ENCODE measurements around the gene TPMT.

The TPMT gene

DNA sequence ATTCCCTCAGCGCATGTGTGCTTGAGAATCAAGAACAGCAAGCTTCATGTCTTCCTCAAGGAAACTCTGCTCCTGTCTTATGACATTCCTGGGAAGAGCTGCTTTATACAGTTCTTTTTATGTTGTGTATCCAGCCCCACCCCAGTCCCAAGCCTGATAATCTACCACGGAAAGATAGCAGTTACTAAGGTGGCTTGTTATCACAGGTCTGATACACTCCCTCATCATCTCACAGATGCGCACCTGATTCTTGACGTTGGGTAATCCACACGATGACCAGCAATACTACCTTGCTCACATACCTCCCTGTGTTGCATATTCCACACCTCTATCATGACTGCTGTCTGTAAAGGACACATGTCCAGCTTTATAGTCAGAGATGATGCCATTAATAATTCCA, 35.6 kb downstream of the TPMT start:
- no CpG with 5 or more reads among the region's 5 CpGs for WGBS (ENCODE audit: insufficient coverage, insufficient read length)
- no peaks in the 10 kb centered on the region for H3K27me3 ChIP-seq (ENCODE audit: control insufficient read depth, insufficient read depth, low read length)
- no peak overlapping the region for H3K4me3 ChIP-seq (ENCODE audit: low read length)
- no peaks in the 10 kb centered on the region for H3K9me3 ChIP-seq (ENCODE audit: control insufficient read depth, insufficient read depth, low read length)
- DNase-seq (ENCODE audit: low read depth, low spot score): no peak
- H3K36me3 ChIP-seq (ENCODE audit: control insufficient read depth, insufficient read depth, low read length): no peaks in the 10 kb centered on the region
- no peak overlapping the region for H3K27ac ChIP-seq (ENCODE audit: low read length)
- H3K4me1 ChIP-seq (ENCODE audit: control insufficient read depth, insufficient read depth, low read length): no peaks in the 10 kb centered on the region

DNA sequence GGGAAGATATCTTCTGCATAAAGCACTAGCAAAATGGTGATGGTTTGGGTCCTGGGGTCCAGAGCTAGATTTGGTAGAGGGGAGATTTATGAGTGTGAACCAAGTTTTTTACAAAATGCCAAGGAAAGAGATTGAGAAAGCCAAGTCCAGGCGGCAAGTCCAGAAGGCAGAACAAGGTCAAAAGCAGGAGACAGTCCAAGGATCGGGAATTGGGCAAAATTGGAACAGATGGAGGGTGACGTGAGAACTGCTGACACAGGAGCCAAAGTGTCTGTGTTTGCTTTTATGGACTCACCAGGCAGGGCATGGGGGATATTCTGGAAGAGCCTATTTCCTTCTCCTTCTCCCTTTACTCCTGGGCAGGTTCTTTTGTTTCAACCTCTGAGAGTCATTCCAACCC, 36.5 kb downstream of the TPMT start:
- H3K4me1 ChIP-seq (ENCODE audit: control insufficient read depth, insufficient read depth, low read length): no peaks in the 10 kb centered on the region
- no peak overlapping the region for H3K27ac ChIP-seq (ENCODE audit: low read length)
- WGBS (ENCODE audit: insufficient coverage, insufficient read length): no CpG with 5 or more reads among the region's 3 CpGs
- no peaks in the 10 kb centered on the region for H3K9me3 ChIP-seq (ENCODE audit: control insufficient read depth, insufficient read depth, low read length)
- no peak for DNase-seq (ENCODE audit: low read depth, low spot score)
- no peaks in the 10 kb centered on the region for H3K36me3 ChIP-seq (ENCODE audit: control insufficient read depth, insufficient read depth, low read length)
- H3K4me3 ChIP-seq (ENCODE audit: low read length): no peak overlapping the region
- no peaks in the 10 kb centered on the region for H3K27me3 ChIP-seq (ENCODE audit: control insufficient read depth, insufficient read depth, low read length)

- Histone ChIP-seq H3K27ac (ENCODE audit: low read length) (no peak overlapping the region), H3K4me3 (ENCODE audit: low read length) (no peak overlapping the region), H3K36me3 (ENCODE audit: control insufficient read depth, insufficient read depth, low read length) (no peaks in the 10 kb centered on the region), H3K27me3 (ENCODE audit: control insufficient read depth, insufficient read depth, low read length) (no peaks in the 10 kb centered on the region), H3K4me1 (ENCODE audit: control insufficient read depth, insufficient read depth, low read length) (no peaks in the 10 kb centered on the region), H3K9me3 (ENCODE audit: control insufficient read depth, insufficient read depth, low read length) (no peaks in the 10 kb centered on the region)
- no CpG with 5 or more reads among the region's 5 CpGs for WGBS (ENCODE audit: insufficient coverage, insufficient read length)
- DNase-seq (ENCODE audit: low read depth, low spot score): no peak
Measured at GRCh38 chr6:18117136-18117535, 37.7 kb downstream of the TPMT start.

DNA sequence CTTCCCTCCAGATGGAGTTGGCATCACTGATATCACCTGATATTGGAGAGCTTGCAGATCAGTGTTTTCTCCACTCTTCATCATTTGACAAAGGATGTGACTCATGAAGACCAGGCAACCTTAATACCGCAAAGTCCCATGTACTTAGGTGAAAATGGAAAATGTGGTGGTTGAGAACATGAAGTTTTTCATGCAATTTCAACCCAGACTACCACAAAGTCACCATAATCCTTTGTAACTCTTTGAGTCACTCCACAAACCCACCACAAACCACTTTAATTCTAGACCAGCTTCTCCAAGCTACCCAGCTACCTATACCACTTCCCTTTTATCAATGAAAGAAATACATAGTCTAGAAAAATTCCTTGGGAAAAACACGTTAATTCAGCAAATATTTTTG, 39.5 kb downstream of the TPMT start:
- H3K27me3 ChIP-seq (ENCODE audit: control insufficient read depth, insufficient read depth, low read length): no peaks in the 10 kb centered on the region
- no peaks in the 10 kb centered on the region for H3K36me3 ChIP-seq (ENCODE audit: control insufficient read depth, insufficient read depth, low read length)
- no peaks in the 10 kb centered on the region for H3K9me3 ChIP-seq (ENCODE audit: control insufficient read depth, insufficient read depth, low read length)
- no peaks in the 10 kb centered on the region for H3K4me1 ChIP-seq (ENCODE audit: control insufficient read depth, insufficient read depth, low read length)
- no peak overlapping the region for H3K27ac ChIP-seq (ENCODE audit: low read length)
- H3K4me3 ChIP-seq (ENCODE audit: low read length): no peak overlapping the region
- no peak for DNase-seq (ENCODE audit: low read depth, low spot score)
- WGBS (ENCODE audit: insufficient coverage, insufficient read length): no CpG with 5 or more reads among the region's 2 CpGs

- no peaks in the 10 kb centered on the region for H3K4me1 ChIP-seq (ENCODE audit: control insufficient read depth, insufficient read depth, low read length)
Measured at GRCh38 chr6:18110162-18110561, 44.7 kb downstream of the TPMT start.

DNA sequence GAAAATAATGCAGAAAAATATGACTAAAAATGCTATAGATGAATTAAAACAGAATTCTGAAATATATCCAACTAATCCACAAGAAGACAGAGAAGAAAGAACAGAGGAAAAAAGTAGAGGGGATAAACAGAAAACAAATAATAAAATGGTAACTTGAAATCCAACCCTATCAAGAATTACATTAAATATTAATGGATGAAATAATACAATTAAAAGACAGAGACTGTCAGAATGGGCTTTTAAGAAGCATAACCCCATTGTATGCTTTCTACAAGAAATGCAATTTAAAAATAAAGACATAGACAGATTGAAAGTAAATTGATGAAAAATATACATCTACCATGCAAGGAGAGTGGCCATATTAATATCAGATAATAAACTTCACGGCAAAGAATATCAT, 47.8 kb downstream of the TPMT start:
- no peak overlapping the region for H3K27ac ChIP-seq (ENCODE audit: low read length)
- WGBS (ENCODE audit: insufficient coverage, insufficient read length): no CpG with 5 or more reads among the region's 1 CpG

More at GRCh38 chr6:18110162-18110561, 44.7 kb downstream of the TPMT start:
- Histone ChIP-seq H3K36me3 (ENCODE audit: control insufficient read depth, insufficient read depth, low read length) (no peaks in the 10 kb centered on the region), H3K9me3 (ENCODE audit: control insufficient read depth, insufficient read depth, low read length) (no peaks in the 10 kb centered on the region; the same call in 1 of the 2 replicates), H3K27ac (ENCODE audit: low read length) (no peak overlapping the region), H3K4me3 (ENCODE audit: low read length) (no peak overlapping the region), H3K27me3 (ENCODE audit: control insufficient read depth, insufficient read depth, low read length) (no peaks in the 10 kb centered on the region)
- DNase-seq (ENCODE audit: low read depth, low spot score): no peak

GRCh38 chr6:18102783-18103509, 51.9 kb downstream of the TPMT start:
- Histone ChIP-seq H3K36me3 (ENCODE audit: control insufficient read depth, insufficient read depth, low read length) (no peaks in the 10 kb centered on the region), H3K4me3 (ENCODE audit: low read length) (no peak overlapping the region), H3K27me3 (ENCODE audit: control insufficient read depth, insufficient read depth, low read length) (no peaks in the 10 kb centered on the region), H3K27ac (ENCODE audit: low read length) (no peak overlapping the region), H3K4me1 (ENCODE audit: control insufficient read depth, insufficient read depth, low read length) (no peaks in the 10 kb centered on the region), H3K9me3 (ENCODE audit: control insufficient read depth, insufficient read depth, low read length) (no peaks in the 10 kb centered on the region; the same call in 1 of the 2 replicates)
- WGBS (ENCODE audit: insufficient coverage, insufficient read length): no CpG with 5 or more reads among the region's 6 CpGs
- no peak for DNase-seq (ENCODE audit: low read depth, low spot score)

More for the DNA sequence above, 47.8 kb downstream of the TPMT start:
- H3K9me3 ChIP-seq (ENCODE audit: control insufficient read depth, insufficient read depth, low read length): no peaks in the 10 kb centered on the region; the same call in 1 of the 2 replicates
- no peak for DNase-seq (ENCODE audit: low read depth, low spot score)
- no peaks in the 10 kb centered on the region for H3K27me3 ChIP-seq (ENCODE audit: control insufficient read depth, insufficient read depth, low read length)
- H3K36me3 ChIP-seq (ENCODE audit: control insufficient read depth, insufficient read depth, low read length): no peaks in the 10 kb centered on the region
- H3K4me1 ChIP-seq (ENCODE audit: control insufficient read depth, insufficient read depth, low read length): no peaks in the 10 kb centered on the region
- no peak overlapping the region for H3K4me3 ChIP-seq (ENCODE audit: low read length)

GRCh38 chr6:18101873-18102272, 53.0 kb downstream of the TPMT start:
- no CpG with 5 or more reads among the region's 2 CpGs for WGBS (ENCODE audit: insufficient coverage, insufficient read length)
- DNase-seq (ENCODE audit: low read depth, low spot score): no peak

GRCh38 chr6:18101271-18101670, 53.6 kb downstream of the TPMT start:
- Histone ChIP-seq H3K4me3 (ENCODE audit: low read length) (no peak overlapping the region), H3K27ac (ENCODE audit: low read length) (no peak overlapping the region), H3K9me3 (ENCODE audit: control insufficient read depth, insufficient read depth, low read length) (no peaks in the 10 kb centered on the region), H3K4me1 (ENCODE audit: control insufficient read depth, insufficient read depth, low read length) (no peaks in the 10 kb centered on the region), H3K27me3 (ENCODE audit: control insufficient read depth, insufficient read depth, low read length) (no peaks in the 10 kb centered on the region), H3K36me3 (ENCODE audit: control insufficient read depth, insufficient read depth, low read length) (no peaks in the 10 kb centered on the region)
- no CpG with 5 or more reads among the region's 1 CpG for WGBS (ENCODE audit: insufficient coverage, insufficient read length)
- no peak for DNase-seq (ENCODE audit: low read depth, low spot score)

More at GRCh38 chr6:18101873-18102272, 53.0 kb downstream of the TPMT start:
- no peaks in the 10 kb centered on the region for H3K36me3 ChIP-seq (ENCODE audit: control insufficient read depth, insufficient read depth, low read length)
- no peak overlapping the region for H3K4me3 ChIP-seq (ENCODE audit: low read length)
- H3K27ac ChIP-seq (ENCODE audit: low read length): no peak overlapping the region
- H3K27me3 ChIP-seq (ENCODE audit: control insufficient read depth, insufficient read depth, low read length): no peaks in the 10 kb centered on the region
- H3K9me3 ChIP-seq (ENCODE audit: control insufficient read depth, insufficient read depth, low read length): no peaks in the 10 kb centered on the region
- no peaks in the 10 kb centered on the region for H3K4me1 ChIP-seq (ENCODE audit: control insufficient read depth, insufficient read depth, low read length)

- Histone ChIP-seq H3K4me3 (ENCODE audit: low read length) (no peak overlapping the region), H3K36me3 (ENCODE audit: control insufficient read depth, insufficient read depth, low read length) (no peaks in the 10 kb centered on the region), H3K9me3 (ENCODE audit: control insufficient read depth, insufficient read depth, low read length) (no peaks in the 10 kb centered on the region), H3K4me1 (ENCODE audit: control insufficient read depth, insufficient read depth, low read length) (no peaks in the 10 kb centered on the region), H3K27ac (ENCODE audit: low read length) (no peak overlapping the region), H3K27me3 (ENCODE audit: control insufficient read depth, insufficient read depth, low read length) (no peaks in the 10 kb centered on the region)
- no CpG with 5 or more reads among the region's 3 CpGs for WGBS (ENCODE audit: insufficient coverage, insufficient read length)
- DNase-seq (ENCODE audit: low read depth, low spot score): no peak
Measured at GRCh38 chr6:18100296-18100695, 54.6 kb downstream of the TPMT start.

DNA sequence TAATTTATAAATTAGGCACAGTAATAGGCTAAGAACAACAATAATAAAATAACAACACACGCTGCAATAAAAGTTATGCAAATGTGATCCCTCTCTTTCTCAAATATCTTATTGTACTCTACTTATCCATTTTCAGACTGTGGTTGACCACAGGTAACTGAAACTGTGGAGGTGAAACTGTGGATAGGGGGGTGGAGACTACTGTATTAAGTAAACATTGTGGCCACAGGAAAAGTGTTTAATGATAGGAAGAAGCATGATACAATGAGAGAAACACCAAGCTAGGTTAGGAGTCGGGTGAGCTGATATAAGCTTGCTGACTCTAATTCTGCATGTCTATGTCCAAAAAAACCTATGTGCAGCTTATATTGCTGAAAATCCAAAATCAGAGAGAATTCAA, 55.4 kb downstream of the TPMT start:
- H3K9me3 ChIP-seq (ENCODE audit: control insufficient read depth, insufficient read depth, low read length): no peaks in the 10 kb centered on the region
- no peaks in the 10 kb centered on the region for H3K36me3 ChIP-seq (ENCODE audit: control insufficient read depth, insufficient read depth, low read length)
- no peaks in the 10 kb centered on the region for H3K27me3 ChIP-seq (ENCODE audit: control insufficient read depth, insufficient read depth, low read length)
- no peak overlapping the region for H3K4me3 ChIP-seq (ENCODE audit: low read length)
- no CpG with 5 or more reads among the region's 2 CpGs for WGBS (ENCODE audit: insufficient coverage, insufficient read length)
- no peak overlapping the region for H3K27ac ChIP-seq (ENCODE audit: low read length)
- no peaks in the 10 kb centered on the region for H3K4me1 ChIP-seq (ENCODE audit: control insufficient read depth, insufficient read depth, low read length)
- DNase-seq (ENCODE audit: low read depth, low spot score): no peak

All from iPS DF 6.9 (cell line).